Measurements from ENCODE around the gene COPE. TPM values are rescaled to one million over a fixed set of nuclear protein-coding genes. Genes with fewer than 3 reads are reported as not detected.

Gene COPE
- total RNA-seq, 1 donor from 2014 or later: 194 TPM

GRCh38 chr19:18939163-18939562 is 20.0 kb upstream of the COPE start:
- peaks cover 2% of the 10 kb centered on the region for H3K36me3 Mint-ChIP-seq (ENCODE audit: low read depth)
- no peak overlapping the region for H3K27ac Mint-ChIP-seq (ENCODE audit: unreplicated experiment)
- peaks cover 18% of the 10 kb centered on the region for H3K4me1 Mint-ChIP-seq
- H3K27me3 Mint-ChIP-seq (ENCODE audit: low read depth): no peaks in the 10 kb centered on the region
- DNase-seq (ENCODE audit: low read depth, low spot score): no peak
- H3K4me3 Mint-ChIP-seq: peak overlapping the region; percentile 93
- no peak for TF ChIP-seq CTCF (conservative IDR thresholded peaks at IDR 0.05)
- no peaks in the 10 kb centered on the region for H3K9me3 Mint-ChIP-seq

- Mint-ChIP-seq H3K4me3 (peak overlapping the region; percentile 62), H3K27ac (ENCODE audit: unreplicated experiment) (no peak overlapping the region), H3K27me3 (ENCODE audit: low read depth) (peaks cover 3% of the 10 kb centered on the region), H3K36me3 (ENCODE audit: low read depth) (peaks cover 6% of the 10 kb centered on the region), H3K9me3 (no peaks in the 10 kb centered on the region), H3K4me1 (peaks cover 17% of the 10 kb centered on the region)
- DNase-seq (ENCODE audit: low read depth, low spot score): no peak
- TF ChIP-seq CTCF (conservative IDR thresholded peaks at IDR 0.05): no peak
Measured at GRCh38 chr19:18933297-18933696, 14.1 kb upstream of the COPE start.

- peaks cover 6% of the 10 kb centered on the region for H3K36me3 Mint-ChIP-seq (ENCODE audit: low read depth)
- peaks cover 17% of the 10 kb centered on the region for H3K4me1 Mint-ChIP-seq
- peaks cover 3% of the 10 kb centered on the region for H3K27me3 Mint-ChIP-seq (ENCODE audit: low read depth)
- no peak for TF ChIP-seq CTCF (conservative IDR thresholded peaks at IDR 0.05)
- no peaks in the 10 kb centered on the region for H3K9me3 Mint-ChIP-seq
- DNase-seq (ENCODE audit: low read depth, low spot score): peak; percentile 84
- no peak overlapping the region for H3K27ac Mint-ChIP-seq (ENCODE audit: unreplicated experiment)
- H3K4me3 Mint-ChIP-seq: peak overlapping the region; percentile 84
Measured at GRCh38 chr19:18932216-18932841, 13.1 kb upstream of the COPE start.

- H3K9me3 Mint-ChIP-seq: no peaks in the 10 kb centered on the region
- H3K36me3 Mint-ChIP-seq (ENCODE audit: low read depth): peaks cover 6% of the 10 kb centered on the region
- peaks cover 17% of the 10 kb centered on the region for H3K4me1 Mint-ChIP-seq
- H3K4me3 Mint-ChIP-seq: no peak overlapping the region
- no peak for TF ChIP-seq CTCF (conservative IDR thresholded peaks at IDR 0.05)
- DNase-seq (ENCODE audit: low read depth, low spot score): no peak
- H3K27me3 Mint-ChIP-seq (ENCODE audit: low read depth): peaks cover 3% of the 10 kb centered on the region
- H3K27ac Mint-ChIP-seq (ENCODE audit: unreplicated experiment): no peak overlapping the region
Measured at GRCh38 chr19:18931316-18932162, 12.4 kb upstream of the COPE start.

- TF ChIP-seq CTCF (conservative IDR thresholded peaks at IDR 0.05): no peak
- no peak overlapping the region for H3K27ac Mint-ChIP-seq (ENCODE audit: unreplicated experiment)
- H3K9me3 Mint-ChIP-seq: no peaks in the 10 kb centered on the region
- peaks cover 17% of the 10 kb centered on the region for H3K4me1 Mint-ChIP-seq
- H3K4me3 Mint-ChIP-seq: no peak overlapping the region
- H3K36me3 Mint-ChIP-seq (ENCODE audit: low read depth): peaks cover 7% of the 10 kb centered on the region
- no peak for DNase-seq (ENCODE audit: low read depth, low spot score)
- H3K27me3 Mint-ChIP-seq (ENCODE audit: low read depth): peaks cover 3% of the 10 kb centered on the region
Measured at GRCh38 chr19:18929311-18929710, 10.1 kb upstream of the COPE start.

Data from neural crest cell (in vitro differentiated cells).